Activated CD8-positive, alpha-beta memory T cell treated with anti-CD3 and anti-CD28 coated beads, Interleukin-2, amount 10 ng/mL, durations not matched to agents 7 days and 5 days (primary cell): ENCODE measurements around the gene CRYBA4. TPM values are rescaled to one million over a fixed set of nuclear protein-coding genes. Genes with fewer than 3 reads are reported as not detected.
A peak's percentile ranks its signal among the peaks of the same experiment; 100 is the strongest.
"Not testable (repeated sequence)": the region's sequence is repeated elsewhere in the genome, so short reads cannot be mapped to it uniquely, and the experiment has no call there.

Experiments used
- ATAC-seq: fragments of 150-1000 bp; cut with Tn5 transposase; one replicate; pipeline ENCODE4 v1.10.0; 2021; ENCODE audit warnings: moderate library complexity
- CTCF ChIA-PET: fragments of 350-600 bp; sonication (Branson Sonifier 250); formaldehyde crosslinking; loops from one replicate; lab custom pipeline; 2021; ENCODE audit warnings: antibody characterized with exemption; lab: Charles Lee
- DNase-seq: peaks from one replicate; pipeline ENCODE4 v3.0.0-alpha.2; 2020
- H3K27ac Mint-ChIP-seq: one replicate; pipeline ENCODE4 v1.8.0; 2021; ENCODE audit warnings: mild to moderate bottlenecking, mixed read lengths
- H3K27me3 Mint-ChIP-seq: one replicate; pipeline ENCODE4 v1.8.0; 2021; ENCODE audit warnings: mixed read lengths
- H3K36me3 Mint-ChIP-seq: one replicate; pipeline ENCODE4 v1.8.0; 2021; ENCODE audit warnings: mild to moderate bottlenecking, mixed read lengths
- H3K4me1 Mint-ChIP-seq: one replicate; pipeline ENCODE4 v1.8.0; 2021; ENCODE audit warnings: mixed read lengths
- H3K4me3 Mint-ChIP-seq: one replicate; pipeline ENCODE4 v1.8.0; 2021; ENCODE audit warnings: mild to moderate bottlenecking, moderate library complexity, mixed read lengths
- H3K9me3 Mint-ChIP-seq: one replicate; pipeline ENCODE4 v1.8.0; 2022; ENCODE audit warnings: low read depth, mixed read lengths
- total RNA-seq, 2 experiments: library from RNA; stranded (reverse); gene quantifications; one replicate each; pipeline ENCODE4 v1.2.3, GENCODE V29; 2021

Gene CRYBA4
- total RNA-seq, 2 experiments from 2014 or later = 0.38 TPM; not detected in 1

GRCh38 chr22:26604368-26604767, 17.4 kb upstream of the CRYBA4 start:
- ATAC-seq = no peak
- Mint-ChIP-seq H3K36me3 (peaks cover 4% of the 10 kb centered on the region), H3K9me3 (no peaks in the 10 kb centered on the region), H3K27ac (no peak overlapping the region), H3K4me3 (no peak overlapping the region), H3K4me1 (peaks cover 27% of the 10 kb centered on the region), H3K27me3 (peaks cover 6% of the 10 kb centered on the region)
- CTCF ChIA-PET = interaction anchor here (1.1 to 1.7 kb wide), 3 partner anchors 8 to 101 kb away, joined by 3 to 5 read pairs (median 4); no protein-coding TSS in a partner anchor
- no peak for DNase-seq

GRCh38 chr22:26606611-26607010, 15.2 kb upstream of the CRYBA4 start:
- no peak for ATAC-seq
- CTCF ChIA-PET = interaction anchor here (0.7 to 1.0 kb wide), 2 partner anchors 14 to 50 kb away, joined by 3 read pairs; no protein-coding TSS in a partner anchor
- Mint-ChIP-seq H3K36me3 (peaks cover 4% of the 10 kb centered on the region), H3K9me3 (no peaks in the 10 kb centered on the region), H3K4me1 (peaks cover 42% of the 10 kb centered on the region), H3K27ac (no peak overlapping the region), H3K4me3 (no peak overlapping the region), H3K27me3 (peaks cover 6% of the 10 kb centered on the region)
- DNase-seq = no peak

GRCh38 chr22:26608129-26608528, 13.6 kb upstream of the CRYBA4 start:
- Mint-ChIP-seq H3K36me3 (peaks cover 4% of the 10 kb centered on the region), H3K27ac (no peak overlapping the region), H3K4me1 (peaks cover 47% of the 10 kb centered on the region), H3K27me3 (peaks cover 11% of the 10 kb centered on the region), H3K4me3 (no peak overlapping the region), H3K9me3 (no peaks in the 10 kb centered on the region)
- DNase-seq (no peak), ATAC-seq (no peak)
- CTCF ChIA-PET = interaction anchor here (0.9 to 1.4 kb wide), 4 partner anchors 14 to 105 kb away, joined by 3 to 6 read pairs (median 4); no protein-coding TSS in a partner anchor

- CTCF ChIA-PET = interaction anchor here (1.7 kb wide), 1 partner anchor 17 kb away, joined by 6 read pairs; no protein-coding TSS in a partner anchor
- Mint-ChIP-seq H3K9me3 (no peaks in the 10 kb centered on the region), H3K4me1 (peaks cover 41% of the 10 kb centered on the region), H3K36me3 (peaks cover 4% of the 10 kb centered on the region), H3K27ac (peak overlapping the region; percentile 30), H3K4me3 (no peak overlapping the region), H3K27me3 (peaks cover 20% of the 10 kb centered on the region)
- DNase-seq (no peak), ATAC-seq (no peak)
These were observed 12.5 kb upstream of the CRYBA4 start for GRCh38 chr22:26609287-26609686.

DNA sequence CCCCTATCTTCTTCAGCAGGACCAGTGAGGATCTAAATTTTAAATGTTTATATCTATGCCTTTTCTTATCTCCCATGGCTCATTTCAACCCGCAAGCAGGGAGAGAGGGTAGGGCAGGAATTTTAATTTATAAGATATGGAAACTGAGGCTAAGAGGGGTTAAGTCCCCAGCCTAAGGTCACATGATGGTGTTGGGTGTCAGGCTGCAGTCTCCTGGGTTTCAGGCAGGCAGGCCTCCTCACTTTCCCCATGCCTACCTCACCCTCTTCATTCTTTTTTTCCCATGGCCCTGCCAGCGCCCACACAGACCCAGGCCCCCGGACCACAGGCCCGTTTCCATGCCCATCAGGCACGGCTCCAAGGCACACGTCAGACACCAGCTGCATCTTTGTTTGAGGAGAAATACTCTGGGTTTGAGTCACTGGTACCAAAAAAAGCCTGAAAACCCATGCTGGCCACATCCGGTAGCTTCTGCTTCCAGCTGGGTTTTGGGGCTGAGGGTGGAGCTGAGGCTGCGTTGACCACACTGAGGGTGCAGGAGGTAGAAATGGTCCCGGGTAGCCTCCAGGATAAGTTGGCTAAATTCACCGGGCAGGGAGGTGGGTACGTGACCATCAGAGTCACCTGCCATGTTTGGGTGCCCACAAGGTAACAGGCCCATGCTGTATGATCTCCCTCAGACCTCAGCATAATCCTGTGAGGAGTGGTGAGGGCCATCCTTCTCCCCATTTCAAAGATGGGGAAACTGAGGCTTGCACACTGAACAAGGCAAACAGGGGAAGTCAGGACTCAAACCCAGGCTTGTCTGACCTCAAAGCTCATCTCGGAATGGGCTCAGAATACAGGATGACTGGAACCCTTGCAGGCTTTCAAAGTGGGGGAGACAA, 11.4 kb upstream of the CRYBA4 start:
- H3K4me1 Mint-ChIP-seq = peaks cover 41% of the 10 kb centered on the region
- no peaks in the 10 kb centered on the region for H3K9me3 Mint-ChIP-seq
- H3K27ac Mint-ChIP-seq = peak overlapping the region; percentile 90
- H3K4me3 Mint-ChIP-seq = peak overlapping the region; percentile 52
- H3K36me3 Mint-ChIP-seq = peaks cover 4% of the 10 kb centered on the region
- H3K27me3 Mint-ChIP-seq = peaks cover 21% of the 10 kb centered on the region
- CTCF ChIA-PET = interaction anchor here (1.0 to 1.7 kb wide), 4 partner anchors 11 to 108 kb away, joined by 3 to 9 read pairs (median 6); partner anchors contain the start of gene CRYBA4
- ATAC-seq = peak; percentile 87
- DNase-seq = peak; percentile 90

DNA sequence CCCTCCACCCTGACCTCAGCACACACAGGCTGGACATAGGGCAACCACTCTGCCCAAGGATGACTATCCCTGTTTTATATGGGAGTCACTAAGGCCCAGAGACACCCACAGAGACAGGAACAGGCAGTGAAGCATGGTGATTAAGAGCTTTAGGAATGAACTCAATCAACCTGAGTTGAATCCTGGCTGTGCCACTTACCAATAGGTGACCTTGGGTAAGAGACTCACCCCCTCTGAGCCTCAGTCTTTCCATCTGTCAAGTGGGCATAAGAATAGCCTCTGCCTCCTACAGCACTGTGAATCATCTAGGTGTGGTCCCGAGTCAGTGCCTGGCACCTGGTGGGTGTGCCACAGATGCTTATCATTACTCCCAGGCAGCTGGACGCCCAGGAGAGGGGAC, 10.8 kb upstream of the CRYBA4 start:
- no peak overlapping the region for H3K4me3 Mint-ChIP-seq
- peak; percentile 14 for ATAC-seq
- CTCF ChIA-PET = interaction anchor here (1.0 to 1.7 kb wide), 4 partner anchors 10 to 108 kb away, joined by 3 to 9 read pairs (median 6); partner anchors contain the start of gene CRYBA4

DNA sequence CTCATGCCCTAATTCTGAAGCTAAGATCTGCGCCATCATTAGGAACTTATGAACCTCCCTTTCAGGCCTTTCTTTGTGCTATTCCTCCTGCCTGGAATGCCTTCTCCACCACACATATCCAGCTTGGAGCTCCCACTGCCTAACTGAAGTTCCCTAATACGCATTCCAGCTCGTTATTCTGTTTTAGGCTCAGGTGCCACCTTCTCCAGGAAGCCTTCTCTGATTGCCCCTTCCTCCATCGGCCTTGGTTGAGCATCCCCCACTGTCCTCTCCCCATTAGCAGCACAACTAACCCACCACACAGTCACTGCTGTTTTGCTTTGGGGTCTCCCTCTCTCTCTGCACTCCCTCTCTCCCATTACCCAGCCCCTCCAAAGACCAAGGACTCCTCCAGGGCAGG, 9.1 kb upstream of the CRYBA4 start:
- DNase-seq (no peak), ATAC-seq (no peak)
- no peak overlapping the region for H3K4me3 Mint-ChIP-seq
- no peaks in the 10 kb centered on the region for H3K9me3 Mint-ChIP-seq
- no peak overlapping the region for H3K27ac Mint-ChIP-seq
- CTCF ChIA-PET = interaction anchor here (1.2 to 2.1 kb wide), 3 partner anchors 12 to 111 kb away, joined by 3 to 5 read pairs (median 5); no protein-coding TSS in a partner anchor
- H3K27me3 Mint-ChIP-seq = peaks cover 21% of the 10 kb centered on the region
- peaks cover 4% of the 10 kb centered on the region for H3K36me3 Mint-ChIP-seq
- peaks cover 53% of the 10 kb centered on the region for H3K4me1 Mint-ChIP-seq

More for the DNA sequence above, 10.8 kb upstream of the CRYBA4 start:
- Mint-ChIP-seq H3K36me3 (peaks cover 4% of the 10 kb centered on the region), H3K9me3 (no peaks in the 10 kb centered on the region), H3K4me1 (peaks cover 44% of the 10 kb centered on the region), H3K27me3 (peaks cover 21% of the 10 kb centered on the region), H3K27ac (no peak overlapping the region)
- DNase-seq = no peak

GRCh38 chr22:26613753-26614152, 8.0 kb upstream of the CRYBA4 start:
- CTCF ChIA-PET = interaction anchor here (2.1 kb wide), 1 partner anchor 17 kb away, joined by 5 read pairs; no protein-coding TSS in a partner anchor
- H3K9me3 Mint-ChIP-seq, H3K36me3 Mint-ChIP-seq, H3K4me3 Mint-ChIP-seq, ATAC-seq, H3K27ac Mint-ChIP-seq, DNase-seq: not testable (repeated sequence)
- Mint-ChIP-seq H3K4me1 (peaks cover 53% of the 10 kb centered on the region), H3K27me3 (peaks cover 17% of the 10 kb centered on the region)

DNA sequence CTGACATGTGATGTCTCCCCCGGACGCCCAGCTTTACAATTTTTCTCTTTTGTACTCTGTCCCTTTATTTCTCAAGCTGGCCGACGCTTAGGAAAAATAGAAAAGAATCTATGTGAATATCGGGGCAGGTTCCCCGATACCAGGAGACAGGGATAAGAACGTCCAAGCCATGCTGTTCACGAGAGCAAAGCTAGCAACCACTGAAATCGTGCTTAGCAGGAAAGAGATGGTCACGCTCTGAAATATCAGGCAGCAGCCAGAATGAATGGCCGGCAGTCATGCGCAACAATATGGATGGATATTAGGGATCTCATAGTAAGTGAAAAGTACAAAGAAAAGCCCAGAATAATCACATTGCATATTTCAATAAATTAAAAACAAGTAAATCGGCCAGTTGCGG, 7.4 kb upstream of the CRYBA4 start:
- Mint-ChIP-seq H3K27me3 (peaks cover 16% of the 10 kb centered on the region), H3K36me3 (no peaks in the 10 kb centered on the region), H3K4me3 (no peak overlapping the region), H3K9me3 (no peaks in the 10 kb centered on the region), H3K4me1 (peaks cover 50% of the 10 kb centered on the region), H3K27ac (no peak overlapping the region)
- no peak for DNase-seq
- no peak for ATAC-seq
- CTCF ChIA-PET = no interaction called here

GRCh38 chr22:26615149-26615548, 6.6 kb upstream of the CRYBA4 start:
- H3K9me3 Mint-ChIP-seq = no peaks in the 10 kb centered on the region
- H3K27me3 Mint-ChIP-seq = peaks cover 16% of the 10 kb centered on the region
- DNase-seq = no peak
- H3K36me3 Mint-ChIP-seq = no peaks in the 10 kb centered on the region
- no peak overlapping the region for H3K27ac Mint-ChIP-seq
- no peak overlapping the region for H3K4me3 Mint-ChIP-seq
- ATAC-seq = no peak
- peaks cover 41% of the 10 kb centered on the region for H3K4me1 Mint-ChIP-seq
- CTCF ChIA-PET = interaction anchor here (1.0 to 1.1 kb wide), 2 partner anchors 12 to 72 kb away, joined by 3 read pairs; no protein-coding TSS in a partner anchor

- H3K9me3 Mint-ChIP-seq = no peaks in the 10 kb centered on the region
- H3K36me3 Mint-ChIP-seq = no peaks in the 10 kb centered on the region
- H3K27ac Mint-ChIP-seq = peak overlapping the region; percentile 32
- CTCF ChIA-PET = interaction anchor here (1.0 to 1.6 kb wide), 4 partner anchors 11 to 109 kb away, joined by 3 to 4 read pairs (median 3); no protein-coding TSS in a partner anchor
- peaks cover 33% of the 10 kb centered on the region for H3K4me1 Mint-ChIP-seq
- H3K27me3 Mint-ChIP-seq = peaks cover 16% of the 10 kb centered on the region
- DNase-seq = no peak
- no peak overlapping the region for H3K4me3 Mint-ChIP-seq
- no peak for ATAC-seq
These were observed 5.8 kb upstream of the CRYBA4 start for GRCh38 chr22:26615830-26616435.

- CTCF ChIA-PET = interaction anchor here (0.8 to 1.6 kb wide), 4 partner anchors 16 to 115 kb away, joined by 3 to 4 read pairs (median 3); no protein-coding TSS in a partner anchor
- H3K36me3 Mint-ChIP-seq = no peaks in the 10 kb centered on the region
- H3K4me1 Mint-ChIP-seq = peaks cover 31% of the 10 kb centered on the region
- H3K27me3 Mint-ChIP-seq = peaks cover 16% of the 10 kb centered on the region
- DNase-seq = no peak
- H3K27ac Mint-ChIP-seq = no peak overlapping the region
- no peak overlapping the region for H3K4me3 Mint-ChIP-seq
- H3K9me3 Mint-ChIP-seq = no peaks in the 10 kb centered on the region
- no peak for ATAC-seq
These were observed 5.1 kb upstream of the CRYBA4 start for GRCh38 chr22:26616650-26617049.
